ENCODE results near the gene CCDC102A. TPM values are rescaled to one million over a fixed set of nuclear protein-coding genes. Genes with fewer than 3 reads are reported as not detected.

Gene CCDC102A
- total and polyA plus RNA-seq, 2 of the 13 experiments (the other 11 are each of a cell fraction or from before 2014, with no cell fraction given) = 2.1 to 2.8 TPM

GRCh38 chr16:57476546-57477410 is 59.6 kb downstream of the CCDC102A start (continued):
- TF ChIP-seq ZNF558 (CRISPR knock-in tag; IDR thresholded peaks at IDR 0.05; ENCODE audit: borderline replicate concordance) = no peak
- TF ChIP-seq ZSCAN31 (CRISPR knock-in tag; IDR thresholded peaks at IDR 0.05; ENCODE audit: low read depth) = no peak
- no peak for TF ChIP-seq ATM (IDR thresholded peaks at IDR 0.05; ENCODE audit: borderline replicate concordance)
- no peak for TF ChIP-seq NFRKB (IDR thresholded peaks at IDR 0.05)
- no peak for TF ChIP-seq SOX13 (IDR thresholded peaks at IDR 0.05)
- TF ChIP-seq SOX13 (CRISPR knock-in tag; conservative IDR thresholded peaks at IDR 0.05 in 1 of 2, IDR thresholded peaks at IDR 0.05 in 1 of 2) = no peak
- no peak for TF ChIP-seq DNMT1 (CRISPR knock-in tag; IDR thresholded peaks at IDR 0.05)
- TF ChIP-seq HNF4G (IDR thresholded peaks at IDR 0.05; ENCODE audit: borderline replicate concordance, low read depth, low read length) = no peak
- no peak for TF ChIP-seq HNF4G (CRISPR knock-in tag; IDR thresholded peaks at IDR 0.05; ENCODE audit: borderline replicate concordance, low read depth)
- TF ChIP-seq ZFP90 (CRISPR knock-in tag; IDR thresholded peaks at IDR 0.05; ENCODE audit: borderline replicate concordance) = no peak
- TF ChIP-seq KLF11 (CRISPR knock-in tag; IDR thresholded peaks at IDR 0.05) = no peak

- in situ Hi-C loops (cut with HindIII; ENCODE audit: extremely low pct_ligation_motif_present, low pct_unique_long_range_greater_than_20kb) (loop anchor here (5.0 kb wide), 1 partner anchor 41 kb away; no protein-coding TSS in a partner anchor), intact Hi-C loops (cut with micrococcal nuclease; ENCODE audit: unreplicated experiment) (loop anchor here (1.0 kb wide), 1 partner anchor 43 kb away; no protein-coding TSS in a partner anchor)
- BruUV-seq (replicated peaks) = no TSS peak
- H3K4me2 ChIP-seq (ENCODE audit: low read depth, low read length) = peak overlapping the region; percentile 27; the same call in 1 of the 2 replicates
- H3K79me2 ChIP-seq (ENCODE audit: insufficient read depth, low read length) = peaks cover 18% of the 10 kb centered on the region
- H3K4me1 ChIP-seq (ENCODE audit: insufficient read depth, low read length) = peaks cover 84% of the 10 kb centered on the region
- H3K27ac ChIP-seq (ENCODE audit: extremely low read length, insufficient read depth, low read length) = peak overlapping the region; percentile 11
- ATAC-seq = peak; percentile 73
- H3K9ac ChIP-seq (ENCODE audit: insufficient read depth, low read depth, low read length) = no peak overlapping the region
- 38% methylated on average over 8 of the region's 12 CpGs for WGBS (ENCODE audit: low lambda C conversion rate)
- no peaks in the 10 kb centered on the region for H3K9me3 ChIP-seq (ENCODE audit: low read length)
- peaks cover 20 to 37% of the 10 kb centered on the region in 2 experiments for H3K36me3 ChIP-seq (replicated peaks in 1 of 2; ENCODE audit: control insufficient read depth in 1 of 2, insufficient read depth in 2 of 2, low read length in 2 of 2)
- H3K4me3 ChIP-seq (replicated peaks in 1 of 3; ENCODE audit: insufficient read depth in 1 of 3, low read depth in 2 of 3, low read length in 3 of 3) = no peak overlapping the region
- DNase-seq (ENCODE audit: low spot score) = peak; percentile 69
- ChIA-PET CTCF (ENCODE audit: low intra/inter-chr PET ratio, low total read pairs) (interaction anchor here (1.3 to 1.5 kb wide), 2 partner anchors 14 to 44 kb away, joined by 5 to 16 read pairs; partner anchors contain the start of gene POLR2C), POLR2A (interaction anchor here (0.7 to 1.3 kb wide), 2 partner anchors 11 to 28 kb away, joined by 3 to 5 read pairs; partner anchors contain the start of genes CIAPIN1, COQ9 and DOK4)
- FAIRE-seq = peak; percentile 84
- H2AFZ ChIP-seq (ENCODE audit: low read length) = no peak overlapping the region
- H3K27me3 ChIP-seq (ENCODE audit: control insufficient read depth in 1 of 2, insufficient read depth in 2 of 2, low read length in 2 of 2) = no peaks in the 10 kb centered on the region
- H4K20me1 ChIP-seq (ENCODE audit: insufficient read depth, low read length) = peaks cover 8% of the 10 kb centered on the region; the same call in 1 of the 2 replicates
- TF ChIP-seq GABPB1 (CRISPR knock-in tag; IDR thresholded peaks at IDR 0.05) = peak; percentile 54; the same call in 1 of the 2 replicates
- TF ChIP-seq KDM4B (CRISPR knock-in tag; IDR thresholded peaks at IDR 0.05) = no peak
- peak; percentile 9; the same call in 1 of the 2 replicates for TF ChIP-seq RXRB (CRISPR knock-in tag; IDR thresholded peaks at IDR 0.05; ENCODE audit: borderline replicate concordance)
- TF ChIP-seq ZNF709 (CRISPR knock-in tag; IDR thresholded peaks at IDR 0.05) = 0 out of 2 replicates have a peak, but pooled peaks have one; percentile 32
- TF ChIP-seq ISX (CRISPR knock-in tag; conservative IDR thresholded peaks at IDR 0.05) = no peak
- TF ChIP-seq ZFP36L1 (CRISPR knock-in tag; IDR thresholded peaks at IDR 0.05) = no peak
- TF ChIP-seq ZNF20 (CRISPR knock-in tag; IDR thresholded peaks at IDR 0.05) = no peak
- TF ChIP-seq FIP1L1 (IDR thresholded peaks at IDR 0.05; ENCODE audit: borderline replicate concordance, insufficient read depth, low read depth, low read length) = no peak
- TF ChIP-seq EEA1 (CRISPR knock-in tag; IDR thresholded peaks at IDR 0.05; ENCODE audit: borderline replicate concordance) = no peak
- TF ChIP-seq ZFP36 (IDR thresholded peaks at IDR 0.05; ENCODE audit: borderline replicate concordance, low read depth, low read length, partially characterized antibody) = no peak
- no peak for TF ChIP-seq MTA1 (CRISPR knock-in tag; IDR thresholded peaks at IDR 0.05; ENCODE audit: borderline replicate concordance)
- no peak for TF ChIP-seq SOX6 (IDR thresholded peaks at IDR 0.05)
- no peak; the same call in 1 of the 2 replicates for TF ChIP-seq SOX6 (CRISPR knock-in tag; IDR thresholded peaks at IDR 0.05)
- TF ChIP-seq RXRA (CRISPR knock-in tag; IDR thresholded peaks at IDR 0.05) = 0 out of 2 replicates have a peak, but pooled peaks have one; percentile 14
Observed at GRCh38 chr16:57475711-57476339, 60.5 kb downstream of the CCDC102A start.

Measured in HepG2 (cell line).